Liver (tissue), 9 donors: Measurements from ENCODE around the gene MCU. TPM values are rescaled to one million over a fixed set of nuclear protein-coding genes. Genes with fewer than 3 reads are reported as not detected.

Experiments
- DNase-seq: peaks from one replicate; pipeline ENCODE4 v3.0.0-alpha.2; 2017; ENCODE audit warnings: low spot score
- H3K27ac ChIP-seq, 2 donors: one replicate each; pipeline ENCODE4 v1.7.0; 2013; ENCODE audit warnings: inconsistent platforms in 2 of 2, low read length in 2 of 2, control low read depth in 1 of 2, low read depth in 1 of 2, mild to moderate bottlenecking in 1 of 2
- H3K27me3 ChIP-seq, 4 donors: one replicate each; pipeline versions ENCODE4 v1.6.1 to v1.7.0; 2013; ENCODE audit warnings: low read length in 3 of 4, inconsistent platforms in 1 of 4, mild to moderate bottlenecking in 1 of 4, moderate library complexity in 1 of 4; ENCODE audit not compliant: control insufficient read depth in 4 of 4, insufficient read depth in 4 of 4
- H3K36me3 ChIP-seq, 4 donors: one replicate each; pipeline versions ENCODE4 v1.6.1 to v1.7.0; 2013; ENCODE audit warnings: low read length in 3 of 4, mild to moderate bottlenecking in 3 of 4, low read depth in 1 of 4, moderate library complexity in 1 of 4; ENCODE audit not compliant: control insufficient read depth in 4 of 4, insufficient read depth in 3 of 4
- H3K4me1 ChIP-seq, 4 donors: one replicate each; pipeline versions ENCODE4 v1.6.1 to v1.7.0; 2013; ENCODE audit warnings: low read length in 3 of 4, mild to moderate bottlenecking in 3 of 4, moderate library complexity in 1 of 4; ENCODE audit not compliant: control insufficient read depth in 4 of 4, insufficient read depth in 4 of 4
- H3K4me3 ChIP-seq, 3 donors: one replicate each; pipeline versions ENCODE4 v1.6.1 to v1.7.0; 2013; ENCODE audit warnings: low read length in 3 of 3, control low read depth in 1 of 3, low read depth in 1 of 3, mild to moderate bottlenecking in 1 of 3
- H3K9ac ChIP-seq, 2 donors: one replicate each; pipeline ENCODE4 v1.7.0; 2013; ENCODE audit warnings: low read length in 2 of 2, mild to moderate bottlenecking in 2 of 2, moderate library complexity in 2 of 2, control low read depth in 1 of 2, low read depth in 1 of 2
- H3K9me3 ChIP-seq, 4 donors: one replicate each; pipeline versions ENCODE4 v1.6.1 to v1.7.0; 2013; ENCODE audit warnings: low read length in 3 of 4; ENCODE audit not compliant: control insufficient read depth in 4 of 4
- EGR1 ChIP-seq, 2 donors: IDR thresholded peaks; 2 replicates each; pipeline ENCODE4 v1.6.1; 2016 to 2018; ENCODE audit warnings: antibody characterized with exemption in 2 of 2, low read depth in 2 of 2
- FOXA1 ChIP-seq: IDR thresholded peaks from 2 replicates; pipeline ENCODE4 v1.6.1; 2016; ENCODE audit warnings: antibody characterized with exemption
- FOXA2 ChIP-seq: IDR thresholded peaks from 2 replicates; pipeline ENCODE4 v1.6.1; 2016; ENCODE audit warnings: antibody characterized with exemption
- GABPA ChIP-seq, 2 donors: IDR thresholded peaks in 1 of 2; conservative IDR thresholded peaks in 1 of 2; 2 replicates each; pipeline ENCODE4 v1.6.1; 2016; ENCODE audit warnings: antibody characterized with exemption in 2 of 2, mild to moderate bottlenecking in 1 of 2, moderate library complexity in 1 of 2
- HNF4A ChIP-seq, 2 donors: conservative IDR thresholded peaks; 2 replicates each; pipeline ENCODE4 v1.6.1; 2016; ENCODE audit warnings: antibody characterized with exemption in 2 of 2, mild to moderate bottlenecking in 2 of 2
- HNF4G ChIP-seq: IDR thresholded peaks from 2 replicates; pipeline ENCODE4 v1.6.1; 2016; ENCODE audit warnings: antibody characterized with exemption
- JUND ChIP-seq, 2 donors: IDR thresholded peaks; 2 replicates each; pipeline ENCODE4 v1.6.1; 2016; ENCODE audit warnings: antibody characterized with exemption in 2 of 2
- NR2F2 ChIP-seq: IDR thresholded peaks from 2 replicates; pipeline ENCODE4 v1.6.1; 2016; ENCODE audit warnings: antibody characterized with exemption
- RAD21 ChIP-seq, 2 donors: IDR thresholded peaks; 2 replicates each; pipeline ENCODE4 v1.6.1; 2016; ENCODE audit warnings: antibody characterized with exemption in 2 of 2, mild to moderate bottlenecking in 2 of 2
- RXRA ChIP-seq, 2 donors: IDR thresholded peaks; 2 replicates each; pipeline ENCODE4 v1.6.1; 2017 to 2018; ENCODE audit warnings: antibody characterized with exemption in 2 of 2, mild to moderate bottlenecking in 1 of 2
- SP1 ChIP-seq: IDR thresholded peaks from 2 replicates; pipeline ENCODE4 v1.6.1; 2018; ENCODE audit warnings: antibody characterized with exemption, mild to moderate bottlenecking
- TAF1 ChIP-seq: conservative IDR thresholded peaks from 2 replicates; pipeline ENCODE4 v1.6.1; 2016; ENCODE audit warnings: antibody characterized with exemption, mild to moderate bottlenecking
- YY1 ChIP-seq: IDR thresholded peaks from 2 replicates; pipeline ENCODE4 v1.6.1; 2016; ENCODE audit warnings: antibody characterized with exemption, mild to moderate bottlenecking
- WGBS: extraction: QIAGEN DNeasy Blood & Tissue Kit; methylation state at CpG from one replicate; pipeline ENCODE4 v1.1.7; 2013; 5-methylcytosine and 5-hydroxymethylcytosine counted together
- polyA plus RNA-seq, 2 donors: library from polyadenylated mRNA; stranded (reverse) in 1 of 2; unstranded in 1 of 2; fragments of 200-250 nt in 1 of 2; fragments of >200 nt in 1 of 2; fragmentation: Nextera tagmentation in 1 of 2; extraction: Ambion mirVana in 1 of 2; gene quantifications; one replicate each; pipeline versions ENCODE4 v1.2.1 to v1.2.3, GENCODE V29; 2013 to 2015
- total RNA-seq, 2 donors: library from RNA; depleted of rRNA; stranded (reverse); fragments of >200 nt; gene quantifications; one replicate each; pipeline ENCODE4 v1.2.3, GENCODE V29; 2014
- TF ChIP-seq, protein P1 (sequence below): IDR thresholded peaks from 2 replicates; pipeline ENCODE4 v1.6.1; 2016; ENCODE audit warnings: antibody characterized with exemption
- TF ChIP-seq, protein P2 (sequence below): IDR thresholded peaks from 2 replicates; pipeline ENCODE4 v1.6.1; 2016; ENCODE audit warnings: antibody characterized with exemption, mild to moderate bottlenecking
- TF ChIP-seq, protein P3 (sequence below): fragments of 150-350 bp; IDR thresholded peaks from 2 replicates; pipeline ENCODE4 v1.5.1; 2017; ENCODE audit warnings: improper control_type of control experiment, low read depth, low read length; ENCODE audit not compliant: missing input control
- TF ChIP-seq, protein P4 (sequence below): IDR thresholded peaks from 2 replicates; pipeline ENCODE4 v1.6.1; 2016; ENCODE audit warnings: antibody characterized with exemption
- TF ChIP-seq, protein P5 (sequence below): IDR thresholded peaks from 2 replicates; pipeline ENCODE4 v1.6.1; 2016; ENCODE audit warnings: antibody characterized with exemption
- donor health status: healthy.
- donor health status: healthy.
- donor health status: healthy.
- donor health status: healthy.
- donor health status: healthy.

Gene MCU
- total and polyA plus RNA-seq, 4 donors, result 6.4 to 13.0 (median 8.8) TPM

DNA sequence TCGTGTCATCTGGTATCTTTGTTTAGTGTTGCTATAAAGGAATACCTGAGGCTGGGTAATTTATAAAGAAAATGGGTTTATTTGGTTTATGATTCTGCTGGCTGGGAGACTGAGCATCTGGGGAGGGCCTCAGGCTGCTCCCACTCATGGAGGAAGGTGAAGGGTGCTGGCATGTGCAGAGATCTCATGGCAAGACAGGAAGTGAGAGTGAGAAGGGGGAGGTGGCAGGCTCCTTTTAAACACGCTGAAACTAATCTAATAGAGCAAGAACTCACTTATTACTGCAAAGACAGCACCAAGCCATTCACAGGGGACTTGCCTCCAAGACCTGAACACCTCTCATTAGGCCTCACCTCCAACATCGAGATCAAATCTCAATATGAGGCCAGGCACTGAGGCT, 212.9 kb downstream of the MCU start:
- H3K4me3 ChIP-seq, result no peak overlapping the region
- no peaks in the 10 kb centered on the region for H3K27me3 ChIP-seq
- TF ChIP-seq RAD21 (IDR thresholded peaks at IDR 0.05) (no peak), YY1 (no peak), EGR1 (IDR thresholded peaks at IDR 0.05; ENCODE audit: low read depth in 2 of 2) (no peak), FOXA1 (no peak), NR2F2 (no peak), SP1 (no peak), GABPA (IDR thresholded peaks at IDR 0.05 in 1 of 2, conservative IDR thresholded peaks at IDR 0.05 in 1 of 2) (no peak), JUND (IDR thresholded peaks at IDR 0.05) (no peak), RXRA (IDR thresholded peaks at IDR 0.05) (no peak), TAF1 (no peak), HNF4G (no peak), FOXA2 (no peak), HNF4A (conservative IDR thresholded peaks at IDR 0.05) (no peak)
- TF ChIP-seq, protein P1, sequence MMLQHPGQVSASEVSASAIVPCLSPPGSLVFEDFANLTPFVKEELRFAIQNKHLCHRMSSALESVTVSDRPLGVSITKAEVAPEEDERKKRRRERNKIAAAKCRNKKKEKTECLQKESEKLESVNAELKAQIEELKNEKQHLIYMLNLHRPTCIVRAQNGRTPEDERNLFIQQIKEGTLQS, result no peak
- TF ChIP-seq, protein P2, sequence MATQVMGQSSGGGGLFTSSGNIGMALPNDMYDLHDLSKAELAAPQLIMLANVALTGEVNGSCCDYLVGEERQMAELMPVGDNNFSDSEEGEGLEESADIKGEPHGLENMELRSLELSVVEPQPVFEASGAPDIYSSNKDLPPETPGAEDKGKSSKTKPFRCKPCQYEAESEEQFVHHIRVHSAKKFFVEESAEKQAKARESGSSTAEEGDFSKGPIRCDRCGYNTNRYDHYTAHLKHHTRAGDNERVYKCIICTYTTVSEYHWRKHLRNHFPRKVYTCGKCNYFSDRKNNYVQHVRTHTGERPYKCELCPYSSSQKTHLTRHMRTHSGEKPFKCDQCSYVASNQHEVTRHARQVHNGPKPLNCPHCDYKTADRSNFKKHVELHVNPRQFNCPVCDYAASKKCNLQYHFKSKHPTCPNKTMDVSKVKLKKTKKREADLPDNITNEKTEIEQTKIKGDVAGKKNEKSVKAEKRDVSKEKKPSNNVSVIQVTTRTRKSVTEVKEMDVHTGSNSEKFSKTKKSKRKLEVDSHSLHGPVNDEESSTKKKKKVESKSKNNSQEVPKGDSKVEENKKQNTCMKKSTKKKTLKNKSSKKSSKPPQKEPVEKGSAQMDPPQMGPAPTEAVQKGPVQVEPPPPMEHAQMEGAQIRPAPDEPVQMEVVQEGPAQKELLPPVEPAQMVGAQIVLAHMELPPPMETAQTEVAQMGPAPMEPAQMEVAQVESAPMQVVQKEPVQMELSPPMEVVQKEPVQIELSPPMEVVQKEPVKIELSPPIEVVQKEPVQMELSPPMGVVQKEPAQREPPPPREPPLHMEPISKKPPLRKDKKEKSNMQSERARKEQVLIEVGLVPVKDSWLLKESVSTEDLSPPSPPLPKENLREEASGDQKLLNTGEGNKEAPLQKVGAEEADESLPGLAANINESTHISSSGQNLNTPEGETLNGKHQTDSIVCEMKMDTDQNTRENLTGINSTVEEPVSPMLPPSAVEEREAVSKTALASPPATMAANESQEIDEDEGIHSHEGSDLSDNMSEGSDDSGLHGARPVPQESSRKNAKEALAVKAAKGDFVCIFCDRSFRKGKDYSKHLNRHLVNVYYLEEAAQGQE, result no peak
- TF ChIP-seq, protein P3, sequence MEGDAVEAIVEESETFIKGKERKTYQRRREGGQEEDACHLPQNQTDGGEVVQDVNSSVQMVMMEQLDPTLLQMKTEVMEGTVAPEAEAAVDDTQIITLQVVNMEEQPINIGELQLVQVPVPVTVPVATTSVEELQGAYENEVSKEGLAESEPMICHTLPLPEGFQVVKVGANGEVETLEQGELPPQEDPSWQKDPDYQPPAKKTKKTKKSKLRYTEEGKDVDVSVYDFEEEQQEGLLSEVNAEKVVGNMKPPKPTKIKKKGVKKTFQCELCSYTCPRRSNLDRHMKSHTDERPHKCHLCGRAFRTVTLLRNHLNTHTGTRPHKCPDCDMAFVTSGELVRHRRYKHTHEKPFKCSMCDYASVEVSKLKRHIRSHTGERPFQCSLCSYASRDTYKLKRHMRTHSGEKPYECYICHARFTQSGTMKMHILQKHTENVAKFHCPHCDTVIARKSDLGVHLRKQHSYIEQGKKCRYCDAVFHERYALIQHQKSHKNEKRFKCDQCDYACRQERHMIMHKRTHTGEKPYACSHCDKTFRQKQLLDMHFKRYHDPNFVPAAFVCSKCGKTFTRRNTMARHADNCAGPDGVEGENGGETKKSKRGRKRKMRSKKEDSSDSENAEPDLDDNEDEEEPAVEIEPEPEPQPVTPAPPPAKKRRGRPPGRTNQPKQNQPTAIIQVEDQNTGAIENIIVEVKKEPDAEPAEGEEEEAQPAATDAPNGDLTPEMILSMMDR, result no peak
- TF ChIP-seq, protein P4, sequence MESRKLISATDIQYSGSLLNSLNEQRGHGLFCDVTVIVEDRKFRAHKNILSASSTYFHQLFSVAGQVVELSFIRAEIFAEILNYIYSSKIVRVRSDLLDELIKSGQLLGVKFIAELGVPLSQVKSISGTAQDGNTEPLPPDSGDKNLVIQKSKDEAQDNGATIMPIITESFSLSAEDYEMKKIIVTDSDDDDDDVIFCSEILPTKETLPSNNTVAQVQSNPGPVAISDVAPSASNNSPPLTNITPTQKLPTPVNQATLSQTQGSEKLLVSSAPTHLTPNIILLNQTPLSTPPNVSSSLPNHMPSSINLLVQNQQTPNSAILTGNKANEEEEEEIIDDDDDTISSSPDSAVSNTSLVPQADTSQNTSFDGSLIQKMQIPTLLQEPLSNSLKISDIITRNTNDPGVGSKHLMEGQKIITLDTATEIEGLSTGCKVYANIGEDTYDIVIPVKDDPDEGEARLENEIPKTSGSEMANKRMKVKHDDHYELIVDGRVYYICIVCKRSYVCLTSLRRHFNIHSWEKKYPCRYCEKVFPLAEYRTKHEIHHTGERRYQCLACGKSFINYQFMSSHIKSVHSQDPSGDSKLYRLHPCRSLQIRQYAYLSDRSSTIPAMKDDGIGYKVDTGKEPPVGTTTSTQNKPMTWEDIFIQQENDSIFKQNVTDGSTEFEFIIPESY, result no peak
- TF ChIP-seq, protein P5, sequence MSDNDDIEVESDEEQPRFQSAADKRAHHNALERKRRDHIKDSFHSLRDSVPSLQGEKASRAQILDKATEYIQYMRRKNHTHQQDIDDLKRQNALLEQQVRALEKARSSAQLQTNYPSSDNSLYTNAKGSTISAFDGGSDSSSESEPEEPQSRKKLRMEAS, result no peak
- no peak for DNase-seq
- H3K36me3 ChIP-seq, result no peaks in the 10 kb centered on the region
- WGBS, result 87% methylated on average over 3 of the region's 3 CpGs
- no peak overlapping the region for H3K27ac ChIP-seq
- H3K9me3 ChIP-seq, result no peaks in the 10 kb centered on the region
- no peak overlapping the region for H3K9ac ChIP-seq
- H3K4me1 ChIP-seq, result no peaks in the 10 kb centered on the region
